T-helper 2 cell treated with Interferon-gamma antibody and Interleukin-4, amounts not matched to agents 5 μg/mL and 100 μg/mL, for 36 hours (primary cell): ENCODE measurements around the gene DNAL4.
A peak's percentile ranks its signal among the peaks of the same experiment; 100 is the strongest.

Source experiments
- DNase-seq: peaks from one replicate; pipeline ENCODE4 v3.0.0; 2021; ENCODE audit warnings: low spot score
- H3K27ac Mint-ChIP-seq: one replicate; pipeline ENCODE4 v1.8.0; 2021; ENCODE audit warnings: mild to moderate bottlenecking, mixed read lengths
- H3K27me3 Mint-ChIP-seq: one replicate; pipeline ENCODE4 v1.8.0; 2021; ENCODE audit warnings: low read depth, mixed read lengths
- H3K36me3 Mint-ChIP-seq: one replicate; pipeline ENCODE4 v1.8.0; 2021; ENCODE audit warnings: low read depth, mixed read lengths
- H3K4me1 Mint-ChIP-seq: one replicate; pipeline ENCODE4 v1.8.0; 2021; ENCODE audit warnings: low read depth, mixed read lengths
- H3K4me3 Mint-ChIP-seq: one replicate; pipeline ENCODE4 v1.8.0; 2022; ENCODE audit warnings: mild to moderate bottlenecking, moderate library complexity, mixed read lengths
- H3K9me3 Mint-ChIP-seq: one replicate; pipeline ENCODE4 v1.8.0; 2021; ENCODE audit warnings: mixed read lengths

DNAL4 gene, protein sequence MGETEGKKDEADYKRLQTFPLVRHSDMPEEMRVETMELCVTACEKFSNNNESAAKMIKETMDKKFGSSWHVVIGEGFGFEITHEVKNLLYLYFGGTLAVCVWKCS

DNA sequence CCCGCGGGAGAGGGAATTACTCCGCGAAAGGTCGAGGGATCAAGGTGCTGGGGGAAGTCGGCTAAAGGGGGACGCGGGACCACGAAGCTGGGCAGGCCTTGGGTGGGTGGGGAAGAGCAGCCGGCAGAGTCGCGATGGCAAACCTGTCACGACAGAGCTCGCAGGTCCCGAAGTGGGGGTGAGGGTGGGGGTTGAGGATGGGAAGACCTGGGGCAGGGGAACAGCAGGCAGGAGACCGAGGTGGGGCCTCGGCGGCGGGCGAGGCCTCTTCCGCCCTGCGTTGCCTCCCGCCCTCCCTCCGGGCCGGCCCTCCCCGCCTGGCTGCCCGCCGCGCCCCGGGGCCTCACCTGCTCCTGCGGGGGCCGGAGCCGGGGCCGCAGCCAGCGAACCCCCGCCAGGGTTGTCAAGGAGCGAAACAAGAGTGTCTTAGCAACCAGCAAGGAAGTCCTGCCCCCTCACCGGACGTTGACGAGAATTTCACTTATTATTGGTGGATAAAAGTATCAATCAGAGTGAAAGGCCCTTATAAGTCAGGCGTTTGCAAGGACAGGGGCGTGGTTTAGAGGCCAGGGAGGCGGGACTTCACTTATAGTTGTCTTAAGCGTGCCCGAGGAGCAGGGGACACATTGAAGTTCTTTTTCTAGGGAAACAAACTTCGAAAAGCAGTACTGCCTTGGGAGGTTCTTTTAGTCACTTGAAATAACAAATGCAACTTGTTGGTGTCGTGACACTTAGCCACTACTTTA lies at the start of gene DNAL4:
DNAL4 (minus strand) TSS at position 423 of the 746 bp plus-strand sequence. CDS start 11,412 bp downstream, outside the sequence.
- Mint-ChIP-seq H3K36me3 (no peaks in the 10 kb centered on the region), H3K4me1 (peaks cover 15% of the 10 kb centered on the region), H3K27ac (peak within 1 kb of the TSS; percentile 66), H3K4me3 (peak within 1 kb of the TSS; percentile 81), H3K27me3 (peaks cover 14% of the 10 kb centered on the region), H3K9me3 (no peaks in the 10 kb centered on the region)
- peak; percentile 92 for DNase-seq

DNA sequence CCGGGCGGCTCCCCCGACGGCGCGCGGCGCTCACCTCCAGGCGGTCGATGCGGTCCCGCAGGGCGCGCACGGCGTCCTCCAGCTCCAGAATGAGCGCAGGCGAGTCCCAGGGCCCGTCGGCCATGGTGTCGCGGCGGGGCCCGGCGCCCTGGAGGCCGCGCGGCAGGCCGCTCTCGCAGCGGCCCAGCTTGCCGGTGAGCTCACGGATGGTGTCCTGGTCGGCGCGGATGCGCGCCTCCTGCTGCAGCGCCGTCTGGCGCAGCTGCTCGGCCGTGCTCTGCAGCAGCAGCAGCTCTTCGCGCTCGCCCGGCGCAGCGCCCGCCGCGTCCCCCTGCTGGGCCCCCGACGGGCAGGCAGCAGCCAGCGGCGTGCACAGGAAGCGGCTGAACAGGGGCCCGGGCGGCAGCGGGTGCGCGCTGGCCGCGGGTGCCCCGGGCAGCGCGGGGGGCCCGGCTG lies 49.3 kb upstream of the DNAL4 start:
- H3K36me3 Mint-ChIP-seq: no peaks in the 10 kb centered on the region
- peaks cover 67% of the 10 kb centered on the region for H3K27me3 Mint-ChIP-seq
- DNase-seq: peak; percentile 63
- H3K4me1 Mint-ChIP-seq: peaks cover 6% of the 10 kb centered on the region
- no peak overlapping the region for H3K4me3 Mint-ChIP-seq
- no peak overlapping the region for H3K27ac Mint-ChIP-seq
- no peaks in the 10 kb centered on the region for H3K9me3 Mint-ChIP-seq

DNA sequence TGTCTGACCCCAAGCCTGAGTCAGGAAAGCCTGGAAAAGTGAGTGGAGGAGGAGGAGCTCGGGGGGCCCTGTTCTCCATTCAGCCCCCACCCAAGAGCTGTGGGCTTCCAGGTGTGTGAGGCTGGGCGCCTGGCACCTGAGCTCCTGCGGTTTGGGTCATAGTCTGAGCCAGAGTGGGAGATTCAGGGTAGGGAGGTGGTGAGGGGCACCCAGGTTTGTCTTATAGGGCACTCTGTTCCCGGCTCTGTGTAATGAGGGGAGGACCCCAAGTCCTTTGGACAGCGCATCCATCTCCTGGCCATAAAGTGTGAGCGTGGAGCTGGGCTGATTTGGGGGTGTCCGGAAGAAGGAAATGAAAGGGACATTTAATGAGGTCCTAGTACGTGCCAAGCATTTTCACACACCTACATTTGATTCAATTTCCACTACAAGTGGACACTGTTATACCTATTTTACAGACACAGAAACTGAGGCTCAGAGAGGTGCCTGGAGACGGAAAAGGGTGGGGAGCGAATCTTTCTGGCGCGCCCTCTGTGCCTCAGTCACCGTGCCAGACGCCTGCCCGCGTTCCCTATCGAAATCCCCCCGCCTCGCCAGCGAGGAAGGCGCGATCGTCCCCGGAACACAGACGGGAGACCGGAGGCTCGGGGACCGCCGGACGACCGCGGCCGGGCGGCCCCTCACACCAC lies 48.7 kb upstream of the DNAL4 start:
- Mint-ChIP-seq H3K9me3 (no peaks in the 10 kb centered on the region), H3K4me1 (peaks cover 6% of the 10 kb centered on the region), H3K36me3 (no peaks in the 10 kb centered on the region), H3K4me3 (peak overlapping the region; percentile 78), H3K27me3 (peaks cover 65% of the 10 kb centered on the region), H3K27ac (no peak overlapping the region)
- DNase-seq: no peak

DNA sequence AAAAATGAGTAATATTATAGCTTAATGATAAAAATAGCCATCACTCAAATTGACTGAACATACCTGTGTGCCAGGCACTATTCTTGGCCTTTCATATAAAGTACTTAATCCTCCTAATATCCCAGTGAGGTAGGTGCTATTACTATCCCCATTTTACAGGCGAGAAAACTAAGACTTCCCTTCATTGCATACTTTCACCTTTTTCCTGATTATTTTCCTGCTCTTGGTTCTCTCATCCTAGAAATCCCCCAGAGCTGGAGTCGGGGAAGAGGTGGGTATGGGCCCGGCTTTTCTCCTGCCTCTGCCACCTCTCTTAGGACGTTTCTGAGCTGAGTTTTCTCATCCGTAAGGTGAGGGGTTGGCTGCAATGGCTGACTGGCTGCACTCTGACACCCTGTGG lies 47.7 kb upstream of the DNAL4 start:
- Mint-ChIP-seq H3K4me1 (peaks cover 6% of the 10 kb centered on the region), H3K27ac (no peak overlapping the region), H3K36me3 (no peaks in the 10 kb centered on the region), H3K4me3 (no peak overlapping the region), H3K9me3 (no peaks in the 10 kb centered on the region), H3K27me3 (peaks cover 55% of the 10 kb centered on the region)
- DNase-seq: no peak

DNA sequence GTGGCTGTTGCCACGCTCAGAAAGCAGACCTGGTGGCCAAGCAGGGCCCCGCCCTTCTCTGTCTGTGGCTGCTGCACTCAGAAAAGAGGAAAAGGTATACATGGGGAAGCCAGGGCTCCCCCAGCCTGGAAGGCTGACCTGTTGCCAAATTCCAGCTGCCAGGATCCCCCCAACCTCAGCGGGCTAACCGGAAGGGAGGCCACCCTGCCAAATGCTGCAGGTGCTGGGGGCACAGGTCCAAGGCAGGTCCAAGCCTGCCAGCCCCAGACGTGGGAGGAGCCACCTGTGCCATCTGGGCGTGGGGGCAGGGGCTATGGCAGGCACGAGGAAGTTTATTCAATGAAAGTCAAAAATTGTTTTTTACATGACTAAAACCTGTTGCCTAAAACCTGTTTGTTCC lies 47.3 kb upstream of the DNAL4 start:
- H3K27ac Mint-ChIP-seq: no peak overlapping the region
- peaks cover 6% of the 10 kb centered on the region for H3K4me1 Mint-ChIP-seq
- H3K27me3 Mint-ChIP-seq: peaks cover 51% of the 10 kb centered on the region
- H3K9me3 Mint-ChIP-seq: no peaks in the 10 kb centered on the region
- H3K4me3 Mint-ChIP-seq: no peak overlapping the region
- no peak for DNase-seq
- no peaks in the 10 kb centered on the region for H3K36me3 Mint-ChIP-seq

DNA sequence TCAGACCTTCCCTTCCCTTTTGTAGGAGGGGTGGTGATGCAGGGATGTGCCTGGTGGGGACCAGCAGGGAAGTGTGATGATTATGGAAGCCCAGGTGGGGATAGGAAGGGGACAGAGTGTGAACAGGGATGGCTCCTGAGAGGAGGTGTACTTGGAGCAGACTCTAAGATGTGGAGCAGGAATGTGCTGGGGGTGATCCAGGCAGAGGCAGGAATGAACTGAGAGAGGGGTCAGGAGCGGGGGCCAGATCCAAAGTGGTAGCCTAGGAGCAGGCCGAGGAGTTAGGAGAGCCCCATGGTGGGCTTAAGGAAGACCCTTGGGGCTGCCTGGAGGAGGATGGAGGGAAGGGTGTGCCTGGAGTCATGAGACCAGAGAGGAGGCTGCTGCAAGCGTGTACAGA lies 46.2 kb upstream of the DNAL4 start:
- H3K9me3 Mint-ChIP-seq: no peaks in the 10 kb centered on the region
- H3K4me3 Mint-ChIP-seq: no peak overlapping the region
- no peak overlapping the region for H3K27ac Mint-ChIP-seq
- DNase-seq: no peak
- H3K27me3 Mint-ChIP-seq: peaks cover 41% of the 10 kb centered on the region
- H3K4me1 Mint-ChIP-seq: peaks cover 6% of the 10 kb centered on the region
- no peaks in the 10 kb centered on the region for H3K36me3 Mint-ChIP-seq

DNA sequence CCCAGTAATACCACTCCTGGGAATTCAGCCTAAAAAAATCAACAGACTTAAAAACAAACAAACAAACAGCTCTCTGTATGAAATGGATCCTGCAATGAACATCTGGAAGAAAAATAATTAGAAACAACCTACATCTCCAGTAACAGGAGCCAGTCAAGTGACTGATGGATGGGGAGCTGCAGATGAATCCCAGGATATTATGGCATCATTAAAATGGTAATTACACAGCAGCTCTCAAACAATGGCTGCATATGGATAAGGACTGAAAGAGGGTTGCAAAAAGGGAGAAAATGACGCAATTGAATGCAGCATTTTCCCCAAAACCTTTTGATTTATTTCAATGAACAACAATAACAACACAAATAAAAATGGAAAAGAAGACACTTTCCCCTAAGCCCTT lies 45.7 kb upstream of the DNAL4 start:
- no peak overlapping the region for H3K4me3 Mint-ChIP-seq
- peaks cover 37% of the 10 kb centered on the region for H3K27me3 Mint-ChIP-seq
- peaks cover 6% of the 10 kb centered on the region for H3K4me1 Mint-ChIP-seq
- no peaks in the 10 kb centered on the region for H3K9me3 Mint-ChIP-seq
- no peak for DNase-seq
- no peak overlapping the region for H3K27ac Mint-ChIP-seq
- no peaks in the 10 kb centered on the region for H3K36me3 Mint-ChIP-seq

DNA sequence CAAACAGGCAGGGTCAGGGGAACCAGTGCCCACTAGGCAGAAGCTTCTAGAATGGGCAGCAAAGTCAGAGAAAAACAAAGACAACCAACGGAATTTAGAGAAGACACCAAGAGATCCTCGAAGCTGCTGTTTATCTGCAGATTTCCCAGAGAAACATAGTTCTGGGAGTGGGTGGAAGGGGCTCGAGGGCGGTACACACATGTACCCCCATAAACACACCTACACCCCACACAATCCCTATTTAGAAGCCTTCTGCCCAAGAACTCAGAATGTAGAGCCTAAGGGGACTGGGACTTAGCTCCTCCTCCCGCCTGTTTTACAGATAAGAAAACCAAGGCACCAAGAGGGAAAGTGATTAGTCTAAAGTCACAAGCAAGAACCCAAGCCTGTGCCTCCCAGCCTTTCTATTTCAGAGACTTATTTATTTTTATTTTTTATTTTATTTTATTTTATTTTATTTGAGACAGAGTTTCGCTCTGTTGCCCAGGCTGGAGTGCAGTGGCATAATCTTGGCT lies 43.5 kb upstream of the DNAL4 start:
- no peak for DNase-seq
- no peaks in the 10 kb centered on the region for H3K36me3 Mint-ChIP-seq
- no peaks in the 10 kb centered on the region for H3K4me1 Mint-ChIP-seq
- H3K27ac Mint-ChIP-seq: no peak overlapping the region
- H3K4me3 Mint-ChIP-seq: no peak overlapping the region
- H3K9me3 Mint-ChIP-seq: no peaks in the 10 kb centered on the region
- H3K27me3 Mint-ChIP-seq: peaks cover 27% of the 10 kb centered on the region

DNA sequence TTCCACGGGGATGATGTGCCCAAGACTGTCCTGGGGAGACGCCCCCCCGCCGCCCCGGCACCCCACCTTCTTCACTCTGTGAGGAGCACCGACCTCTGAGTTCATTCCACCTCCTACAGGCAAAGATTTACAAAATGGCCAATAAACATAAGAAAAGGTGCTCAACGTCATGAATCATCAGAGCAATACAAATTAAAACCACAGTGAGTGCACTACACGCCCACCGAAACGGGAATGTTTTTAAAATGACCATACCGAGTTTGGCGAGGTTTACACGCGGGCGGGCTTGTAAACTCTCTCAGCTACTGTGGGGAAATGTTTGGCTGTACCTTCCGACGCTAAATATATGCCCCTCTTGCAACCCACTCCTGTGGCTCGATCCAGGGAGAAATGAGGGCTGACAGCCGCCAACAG lies 42.0 kb upstream of the DNAL4 start:
- H3K4me3 Mint-ChIP-seq: no peak overlapping the region
- H3K9me3 Mint-ChIP-seq: no peaks in the 10 kb centered on the region
- H3K27ac Mint-ChIP-seq: no peak overlapping the region
- no peaks in the 10 kb centered on the region for H3K4me1 Mint-ChIP-seq
- H3K27me3 Mint-ChIP-seq: peaks cover 14% of the 10 kb centered on the region
- no peaks in the 10 kb centered on the region for H3K36me3 Mint-ChIP-seq
- DNase-seq: no peak

DNA sequence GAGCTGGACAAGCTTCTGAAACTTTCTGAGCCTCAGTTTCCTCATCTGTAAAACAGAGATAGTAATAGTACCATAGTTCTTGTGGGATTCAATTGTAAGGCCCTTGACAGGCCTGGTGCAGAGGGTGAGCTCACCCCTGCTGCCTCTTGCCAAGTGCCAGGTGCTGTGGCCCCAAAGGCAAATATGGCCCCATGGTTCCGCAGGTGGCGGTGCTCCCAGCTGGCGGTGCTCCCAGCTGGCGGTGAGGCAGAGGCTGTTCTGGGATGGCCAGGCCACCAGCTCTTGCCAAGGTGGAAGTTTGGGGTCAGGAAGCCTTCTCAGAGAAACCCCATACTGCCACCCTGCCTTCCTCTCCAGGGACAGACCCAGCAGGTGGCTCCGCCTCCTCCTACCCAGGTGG lies 41.0 kb upstream of the DNAL4 start:
- Mint-ChIP-seq H3K9me3 (no peaks in the 10 kb centered on the region), H3K27ac (no peak overlapping the region), H3K27me3 (peaks cover 5% of the 10 kb centered on the region), H3K4me3 (no peak overlapping the region), H3K4me1 (no peaks in the 10 kb centered on the region), H3K36me3 (no peaks in the 10 kb centered on the region)
- DNase-seq: no peak

DNA sequence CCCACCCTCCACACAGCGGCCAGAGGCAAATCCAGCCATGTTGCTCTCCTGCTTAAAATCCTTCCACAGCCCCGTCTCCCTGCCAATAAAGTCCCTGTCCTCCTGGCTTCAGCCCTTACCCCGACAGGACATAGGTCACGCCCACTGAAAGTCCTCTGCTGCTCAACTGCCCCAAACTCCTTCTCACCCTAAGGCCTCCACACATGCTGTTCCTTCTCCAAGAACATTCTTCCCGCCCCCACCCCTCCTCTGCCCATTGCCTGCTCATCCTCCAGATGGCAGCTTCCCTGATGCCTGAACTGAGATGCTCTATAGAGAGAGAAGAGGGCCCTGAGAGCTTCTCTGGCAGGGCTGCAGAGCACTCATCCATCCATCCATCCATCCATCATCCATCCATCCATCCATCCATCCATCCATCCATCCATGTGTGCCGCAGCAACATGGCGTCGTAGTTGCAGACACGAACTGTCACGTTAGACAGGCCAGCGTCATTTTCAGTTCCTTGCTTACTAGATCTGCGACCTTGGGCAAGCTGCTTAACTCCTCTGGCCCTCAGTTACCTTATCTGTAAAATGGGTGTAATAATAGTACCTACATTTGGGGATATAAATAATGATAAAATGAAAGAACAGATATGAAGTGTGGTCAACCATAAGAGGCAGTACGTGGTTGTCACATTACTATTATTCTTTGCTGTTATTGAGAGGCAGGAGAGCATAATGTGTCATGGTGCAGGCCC lies 40.4 kb upstream of the DNAL4 start:
- Mint-ChIP-seq H3K36me3 (no peaks in the 10 kb centered on the region), H3K4me1 (no peaks in the 10 kb centered on the region), H3K27me3 (no peaks in the 10 kb centered on the region), H3K4me3 (no peak overlapping the region), H3K9me3 (no peaks in the 10 kb centered on the region), H3K27ac (no peak overlapping the region)
- no peak for DNase-seq

DNA sequence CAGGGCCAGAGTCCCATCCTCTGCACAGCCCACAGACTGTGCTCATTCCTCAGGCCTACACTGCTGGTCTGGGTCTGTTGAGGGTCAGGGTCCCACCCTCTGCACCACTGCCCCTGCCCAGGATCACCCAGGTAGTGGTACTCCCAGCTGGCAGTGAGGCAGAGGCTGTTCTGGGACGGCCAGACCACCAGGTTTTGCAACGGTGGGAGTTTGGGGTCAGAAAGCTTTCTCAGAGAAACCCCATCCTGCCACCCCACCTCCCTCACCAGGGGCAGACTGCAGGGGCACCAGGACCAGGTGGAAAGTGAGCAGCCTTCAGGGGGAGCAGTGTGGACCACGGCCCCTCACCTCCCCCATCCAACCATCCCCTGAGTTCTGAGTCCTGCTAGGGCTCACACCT lies 39.1 kb upstream of the DNAL4 start:
- Mint-ChIP-seq H3K4me1 (no peaks in the 10 kb centered on the region), H3K27ac (no peak overlapping the region), H3K4me3 (no peak overlapping the region), H3K36me3 (no peaks in the 10 kb centered on the region), H3K9me3 (no peaks in the 10 kb centered on the region), H3K27me3 (no peaks in the 10 kb centered on the region)
- no peak for DNase-seq

DNA sequence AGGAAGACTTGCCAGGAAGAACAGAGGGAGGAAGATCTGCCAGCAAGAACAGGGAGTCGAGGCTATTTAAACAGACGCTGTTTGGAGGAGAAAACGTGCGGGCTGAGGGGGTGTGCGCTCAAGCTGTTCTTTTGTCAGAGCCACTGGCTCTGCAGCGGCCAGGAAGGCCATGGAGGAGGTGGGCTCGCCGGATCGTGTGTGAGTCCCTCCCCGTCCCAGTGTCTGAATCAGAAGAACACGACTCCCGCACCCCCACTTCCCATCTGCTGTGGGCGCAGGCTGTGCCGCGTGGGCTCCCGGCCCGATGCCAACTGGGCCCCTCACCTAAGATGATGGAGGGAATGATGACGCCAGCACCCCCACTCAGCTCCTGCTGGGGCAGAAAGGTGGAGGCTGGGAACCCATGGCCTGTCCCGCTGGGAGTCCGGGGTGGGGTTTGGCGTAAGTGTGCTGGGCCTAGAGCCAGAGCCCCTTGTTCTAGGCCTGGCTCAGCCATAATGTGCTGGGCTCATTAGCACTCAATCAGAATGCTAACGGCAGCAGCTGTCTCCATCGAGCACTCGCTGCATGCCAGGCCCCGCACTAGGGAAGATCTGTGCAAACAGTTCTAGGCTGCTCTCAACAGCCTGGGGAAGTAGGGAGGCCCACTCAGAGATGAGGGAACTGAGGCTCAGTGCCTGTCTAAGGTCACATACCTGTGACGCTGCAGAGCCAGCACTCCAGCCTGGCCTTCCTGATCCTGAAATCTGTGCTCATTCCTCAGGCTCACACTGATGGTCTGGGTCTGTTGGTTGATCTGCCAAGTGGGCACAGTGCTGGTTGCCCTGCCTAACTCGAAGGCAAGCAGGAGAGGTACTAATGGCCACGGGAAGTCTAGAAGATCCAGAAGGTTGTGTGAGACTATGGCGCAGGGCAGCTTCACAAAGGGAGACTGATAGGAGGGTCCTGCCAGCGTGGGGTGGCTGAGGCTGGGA lies 38.3 kb upstream of the DNAL4 start:
- Mint-ChIP-seq H3K27me3 (no peaks in the 10 kb centered on the region), H3K4me3 (no peak overlapping the region), H3K9me3 (no peaks in the 10 kb centered on the region), H3K27ac (no peak overlapping the region), H3K36me3 (no peaks in the 10 kb centered on the region), H3K4me1 (no peaks in the 10 kb centered on the region)
- no peak for DNase-seq
